Stimulated activated CD4-positive, alpha-beta T cell treated with anti-CD3 and anti-CD28 coated beads, Interleukin-4, amount 100 ng/mL, for 4 hours (primary cell): ENCODE measurements around the gene OR6C68.
"Not testable (repeated sequence)": the region's sequence is repeated elsewhere in the genome, so short reads cannot be mapped to it uniquely, and the experiment has no call there.

Experiments used
- DNase-seq, 2 experiments: peaks; one replicate each; pipeline ENCODE4 v3.0.0-alpha.2; 2020

The OR6C68 gene

DNA sequence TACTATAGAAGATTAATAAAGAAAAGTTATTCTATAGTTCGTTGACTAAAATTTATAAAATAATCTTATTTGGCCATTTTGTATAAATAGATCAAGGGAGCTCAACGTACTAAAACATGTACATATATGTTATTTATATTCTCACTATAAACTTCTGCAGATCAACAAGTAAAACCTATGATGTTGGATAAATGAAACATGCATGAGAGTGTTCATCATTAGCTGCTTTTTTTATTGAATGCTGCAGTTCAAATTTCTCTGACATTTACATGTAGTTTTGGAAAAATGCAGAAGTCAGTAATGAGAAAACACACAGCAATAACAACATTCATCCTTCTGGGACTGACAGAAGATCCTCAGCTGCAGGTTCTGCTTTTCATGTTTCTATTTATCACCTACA lies at the start of gene OR6C68:
Gene OR6C68, plus strand, starts transcription at position 301 of the 400 bp plus-strand sequence. Its CDS starts 0 bp downstream, at position 301.
- DNase-seq: no peak

DNA sequence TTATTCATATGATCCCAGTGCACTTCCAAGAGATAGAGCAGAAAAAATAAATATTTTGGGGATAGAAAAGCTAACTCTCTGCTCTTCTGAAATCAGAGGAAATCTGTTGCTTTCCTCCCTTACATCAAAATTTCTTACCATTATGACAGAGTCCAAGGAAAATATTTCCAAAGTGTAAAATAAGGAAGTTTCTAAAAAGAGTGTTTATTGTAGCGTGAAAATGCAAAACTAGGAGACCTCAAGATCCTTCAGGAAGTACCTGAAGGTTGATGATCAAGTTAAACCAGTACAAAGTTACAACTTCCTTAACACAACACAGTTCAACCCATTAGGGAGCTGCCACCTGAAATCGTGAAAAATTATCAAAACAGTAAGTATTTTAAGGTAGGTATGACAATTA lies 48.4 kb upstream of the OR6C68 start, which contains the start of gene OR6C2:
Gene OR6C2, plus strand, starts transcription at position 301 of the 400 bp plus-strand sequence. CDS start 8,138 bp downstream, outside the sequence.
- DNase-seq: no peak

DNA sequence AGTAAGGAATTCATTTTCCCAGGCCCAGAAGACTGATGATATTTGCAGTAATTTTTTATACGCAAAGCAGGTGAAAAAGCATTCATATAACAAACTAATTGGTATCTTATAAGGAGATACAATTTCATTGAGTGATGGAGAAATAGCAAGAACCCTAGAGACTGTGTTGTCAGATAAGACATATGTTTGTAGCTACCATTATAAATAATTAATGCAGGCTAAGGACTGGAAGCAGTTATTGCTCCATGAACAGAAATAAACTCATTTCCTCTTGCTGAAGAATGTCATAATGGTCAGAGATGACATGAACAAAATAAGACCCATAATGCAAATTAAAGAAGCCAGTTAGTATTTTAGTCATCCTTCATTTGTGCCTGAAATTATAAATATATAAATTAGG lies 46.8 kb upstream of the OR6C68 start:
- DNase-seq: no peak

DNA sequence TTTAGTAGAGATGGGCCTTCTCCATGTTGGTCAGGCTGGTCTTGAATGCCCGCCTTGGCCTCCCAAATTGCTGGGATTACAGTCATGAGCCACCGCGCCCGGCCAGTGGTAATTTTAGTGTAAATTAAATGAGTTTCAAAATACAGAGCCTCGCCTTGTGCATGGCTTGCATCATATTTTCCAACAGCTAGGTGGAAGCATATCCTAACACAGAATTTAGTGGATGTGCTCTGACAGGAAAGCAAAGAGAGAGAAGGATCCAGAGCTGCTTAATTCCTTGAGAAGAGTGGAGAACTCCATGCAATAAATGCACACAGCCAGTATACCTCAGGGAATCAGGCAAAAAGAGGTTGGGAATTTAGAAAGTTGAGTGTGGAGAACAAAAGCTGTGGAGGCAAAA lies 45.9 kb upstream of the OR6C68 start:
- DNase-seq: no peak

DNA sequence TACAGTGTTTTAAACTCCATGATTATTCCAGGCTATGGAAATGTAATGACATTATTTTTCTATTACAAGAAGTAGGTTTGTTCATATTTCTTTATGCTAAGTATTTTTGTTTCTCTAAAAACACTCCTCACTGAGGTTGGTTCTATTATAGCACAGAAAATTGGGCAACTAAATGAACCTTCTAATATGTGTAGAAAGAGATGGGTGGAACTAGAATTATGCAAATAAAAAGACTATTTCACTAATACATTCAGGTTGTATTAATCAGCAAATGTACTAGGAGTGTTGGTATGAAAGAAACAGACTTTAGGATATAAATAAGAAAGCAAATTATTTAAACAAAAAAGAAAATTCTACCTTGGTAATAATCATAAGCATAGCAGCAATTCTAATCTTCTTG lies 43.4 kb upstream of the OR6C68 start:
- no peak for DNase-seq

DNA sequence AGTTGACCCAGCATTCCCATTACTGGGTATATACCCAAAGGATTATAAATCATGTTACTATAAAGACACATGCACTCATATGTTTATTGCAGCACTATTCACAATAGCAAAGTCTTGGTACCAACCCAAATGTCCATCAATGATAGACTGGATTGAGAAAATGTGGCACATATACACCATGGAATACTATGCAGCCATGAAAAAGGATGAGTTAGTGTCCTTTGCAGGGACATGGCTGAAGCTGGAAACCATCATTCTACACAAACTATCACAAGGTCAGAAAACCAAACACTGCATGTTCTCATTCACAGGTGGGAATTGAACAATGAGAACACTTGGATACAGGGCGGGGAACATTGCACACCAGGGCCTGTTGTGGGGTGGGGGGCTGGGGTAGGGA lies 27.3 kb upstream of the OR6C68 start:
- not testable (repeated sequence) for DNase-seq

DNA sequence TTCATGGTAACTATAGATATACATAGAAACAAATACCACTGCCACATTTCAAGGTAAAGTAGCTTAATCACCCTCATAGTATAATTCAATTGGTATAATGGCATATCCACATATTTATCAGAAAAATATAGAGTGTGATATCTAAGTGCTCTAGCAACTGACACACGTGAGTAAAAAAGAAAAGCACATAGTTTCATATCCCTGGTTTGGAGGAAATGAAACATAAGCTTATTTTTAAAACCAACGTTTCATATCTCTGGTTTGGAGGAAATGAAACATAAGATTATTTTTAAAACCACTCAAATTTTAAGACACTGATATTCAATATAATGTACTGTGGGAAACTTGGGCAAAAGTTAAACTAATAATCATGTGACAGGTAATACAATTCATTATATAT lies 24.3 kb upstream of the OR6C68 start:
- DNase-seq: no peak

DNA sequence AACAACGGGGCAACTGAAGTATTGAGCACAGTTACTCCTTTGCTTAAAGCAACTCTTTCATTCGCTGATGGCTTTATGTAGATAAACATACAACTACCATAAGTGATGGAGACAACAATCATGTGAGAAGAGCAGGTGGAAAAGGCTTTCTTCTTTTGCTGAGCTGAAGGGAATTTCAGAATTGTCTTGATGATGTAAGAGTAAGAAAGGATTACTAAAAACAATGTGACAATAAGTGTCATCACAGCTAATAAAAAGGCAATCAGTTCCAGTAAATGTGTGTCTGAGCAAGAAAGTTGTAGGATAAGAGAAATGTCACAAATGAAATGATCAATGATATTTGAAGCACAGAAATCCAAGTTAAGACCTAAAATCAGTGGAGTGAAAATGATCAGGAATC lies 22.9 kb upstream of the OR6C68 start:
- DNase-seq: no peak

DNA sequence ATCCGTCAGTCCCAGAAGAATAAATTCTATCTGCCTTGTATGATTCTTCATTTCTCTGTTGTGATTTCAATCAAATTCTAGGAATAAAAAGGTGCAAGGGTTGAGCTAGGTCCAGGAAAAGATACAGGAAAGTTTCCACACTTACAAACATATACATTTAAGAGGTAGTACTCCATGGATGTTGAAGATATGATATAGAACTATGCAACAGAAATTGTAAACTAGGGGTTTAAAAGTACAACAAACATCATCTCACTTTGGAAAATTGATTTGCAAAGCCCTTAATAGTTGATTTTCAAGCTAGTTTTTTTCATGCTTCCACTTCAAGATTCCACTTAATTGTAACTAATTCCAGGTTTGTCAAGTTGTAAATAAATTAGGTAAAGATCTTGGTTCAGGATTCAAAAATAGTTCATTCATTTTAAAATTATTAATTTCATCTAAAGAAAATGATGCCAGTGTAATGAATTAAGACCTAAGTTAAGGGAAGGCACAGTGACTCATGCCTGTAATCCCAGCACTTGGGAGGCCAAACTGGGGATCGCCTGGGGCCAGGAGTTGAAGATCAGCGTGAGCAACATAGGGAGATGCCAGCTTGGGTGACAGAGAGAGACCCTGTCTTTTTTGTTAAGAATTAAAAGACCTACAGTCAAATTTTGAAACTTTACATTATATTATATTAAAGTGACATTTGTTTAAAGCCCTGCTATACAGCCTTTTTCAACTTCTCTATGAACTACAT lies 21.9 kb upstream of the OR6C68 start, which contains the start of gene OR6C70:
Gene OR6C70, minus strand, starts transcription at position 51 of the 742 bp plus-strand sequence. Its CDS starts 0 bp downstream, at position 51.
- DNase-seq: no peak

DNA sequence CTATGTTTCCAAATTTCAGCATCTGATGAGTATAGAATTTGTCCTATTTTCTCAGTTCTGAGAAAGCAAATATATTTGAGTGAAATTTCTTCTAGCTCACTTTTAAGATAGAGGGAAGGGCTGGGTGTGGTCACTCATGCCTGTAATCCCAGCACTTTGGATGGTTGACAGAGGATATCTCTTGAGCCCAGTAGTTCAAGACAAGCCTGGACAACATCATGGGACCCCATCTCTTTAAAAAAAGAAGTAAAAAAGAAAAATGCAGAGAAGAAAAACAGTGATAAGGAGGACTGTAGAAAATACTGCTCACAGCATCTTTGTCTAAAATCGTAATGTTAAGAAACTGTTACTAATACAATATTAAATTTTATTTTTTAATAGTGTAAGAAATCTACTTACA lies 19.9 kb upstream of the OR6C68 start:
- no peak for DNase-seq

DNA sequence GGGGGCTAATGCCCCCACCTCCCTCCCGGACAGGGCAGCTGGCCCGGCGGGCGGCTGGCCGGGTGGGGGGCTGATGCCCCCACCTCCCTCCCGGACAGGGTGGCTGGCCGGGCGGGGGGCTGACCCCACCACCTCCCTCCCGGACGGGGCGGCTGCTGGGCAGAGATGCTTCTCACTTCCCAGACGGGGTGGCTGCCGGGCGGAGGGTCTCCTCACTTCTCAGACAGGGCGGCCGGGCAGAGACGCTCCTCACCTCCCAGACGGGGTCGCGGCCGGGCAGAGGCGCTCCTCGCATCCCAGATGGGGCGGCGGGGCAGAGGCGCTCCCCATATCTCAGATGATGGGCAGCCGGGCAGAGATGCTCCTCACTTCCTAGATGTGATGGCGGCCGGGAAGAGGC lies 13.0 kb upstream of the OR6C68 start:
- not testable (repeated sequence) for DNase-seq

DNA sequence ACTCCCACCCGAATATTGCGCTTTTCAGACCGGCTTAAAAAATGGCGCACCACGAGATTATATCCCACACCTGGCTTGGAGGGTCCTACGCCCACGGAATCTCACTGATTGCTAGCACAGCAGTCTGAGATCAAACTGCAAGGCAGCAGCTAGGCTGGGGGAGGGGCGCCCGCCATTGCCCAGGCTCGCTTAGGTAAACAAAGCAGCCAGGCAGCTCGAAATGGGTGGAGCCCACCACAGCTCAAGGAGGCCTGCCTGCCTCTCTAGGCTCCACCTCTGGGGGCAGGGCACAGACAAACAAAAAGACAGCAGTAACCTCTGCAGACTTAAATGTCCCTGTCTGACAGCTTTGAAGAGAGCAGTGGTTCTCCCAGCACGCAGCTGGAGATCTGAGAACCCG lies 7.9 kb upstream of the OR6C68 start:
- not testable (repeated sequence) for DNase-seq

DNA sequence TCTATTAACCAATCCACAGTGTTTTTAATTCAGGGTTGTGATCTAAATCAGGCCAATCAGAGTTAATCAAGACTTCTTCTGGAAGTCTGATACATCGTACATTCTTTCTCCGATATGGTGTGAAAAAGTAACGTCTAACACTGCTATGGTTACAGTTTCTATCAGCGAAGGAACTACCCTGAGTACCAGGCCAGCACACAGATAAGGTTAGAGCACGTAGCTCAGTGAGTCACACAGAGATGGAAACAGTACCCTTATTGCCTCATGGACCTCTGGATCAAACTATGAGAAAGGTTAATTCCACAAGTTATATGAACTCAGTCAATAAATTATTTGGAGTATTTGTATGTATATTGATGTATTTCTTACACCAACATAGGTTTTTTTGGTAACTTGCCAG lies 3.3 kb downstream of the OR6C68 start:
- no peak for DNase-seq

DNA sequence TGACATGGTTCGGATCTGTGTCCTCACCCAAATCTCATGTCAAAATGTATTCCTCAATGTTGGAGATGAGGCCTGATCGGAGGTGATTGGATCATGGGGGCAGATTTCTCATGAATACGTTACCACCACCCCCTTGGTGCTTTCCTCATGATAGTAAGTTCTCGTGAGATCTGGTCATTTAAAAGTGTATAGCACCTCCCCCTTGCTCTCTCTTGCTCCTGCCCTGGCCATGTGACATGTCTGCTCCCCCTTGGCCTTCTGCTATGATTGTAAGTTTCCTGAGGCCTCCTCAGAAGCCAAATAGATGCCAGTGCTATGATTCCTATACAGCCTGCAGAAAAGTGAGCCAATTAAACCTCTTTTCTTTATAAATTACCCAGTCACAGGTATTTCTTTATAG lies 7.1 kb downstream of the OR6C68 start:
- DNase-seq: no peak

DNA sequence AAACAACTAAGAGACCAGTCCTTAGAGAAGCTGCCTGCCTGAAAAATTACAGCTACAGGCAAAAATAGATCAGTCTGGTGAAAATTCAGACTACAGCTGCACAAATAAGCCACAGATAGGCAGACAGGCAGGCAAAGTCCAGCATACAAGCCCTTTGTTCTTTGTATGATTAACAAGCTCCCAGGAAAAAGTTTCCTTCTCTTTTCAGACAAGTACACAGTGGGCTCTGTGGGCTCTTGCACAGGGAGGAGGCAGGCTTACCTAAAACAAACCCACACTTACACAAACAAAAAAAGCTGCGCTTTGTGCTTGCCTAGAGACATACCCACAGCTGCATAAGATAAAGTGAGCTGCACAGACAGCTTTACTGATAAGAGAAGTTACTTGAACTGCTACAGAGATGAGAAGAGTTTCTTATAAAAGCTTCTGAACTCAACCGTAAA lies 7.7 kb downstream of the OR6C68 start:
- DNase-seq: no peak

DNA sequence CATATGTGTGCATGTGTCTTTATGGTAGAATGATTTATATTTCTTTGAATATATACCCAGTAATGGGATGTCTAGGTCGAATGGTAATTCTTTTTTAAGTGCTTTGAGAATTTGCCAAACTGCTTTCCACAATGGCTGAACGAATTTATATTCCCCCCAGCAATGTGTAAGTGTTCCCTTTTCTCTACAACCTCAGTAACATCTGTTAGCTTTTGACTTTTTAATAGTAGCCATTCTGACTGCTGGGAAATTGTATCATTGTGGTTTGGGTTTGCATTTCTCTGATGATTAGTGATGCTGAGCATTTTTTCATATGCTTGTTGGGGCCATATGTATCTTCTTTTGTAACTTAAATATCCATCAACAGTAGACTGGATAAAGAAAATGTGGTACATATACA lies 9.4 kb downstream of the OR6C68 start:
- no peak for DNase-seq

DNA sequence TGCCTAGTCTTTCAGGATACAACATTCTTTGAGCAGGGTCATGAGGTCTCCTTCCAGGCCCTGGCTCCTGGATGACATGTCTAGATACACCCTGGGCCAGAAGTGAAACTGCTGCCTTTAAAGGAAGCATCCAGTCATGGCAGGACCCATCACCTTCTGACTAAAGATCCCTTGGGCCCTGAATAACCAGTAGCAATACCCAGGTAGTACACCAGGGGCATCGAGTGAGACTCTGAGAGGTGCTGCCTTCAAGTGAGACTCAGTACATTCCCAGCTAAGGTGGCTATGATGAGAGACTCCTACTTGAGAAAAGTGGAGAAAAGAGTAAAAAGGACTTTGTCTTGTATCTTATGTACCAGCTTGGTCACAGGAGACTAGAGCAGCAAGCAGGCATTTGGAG lies 23.5 kb downstream of the OR6C68 start:
- no peak for DNase-seq

DNA sequence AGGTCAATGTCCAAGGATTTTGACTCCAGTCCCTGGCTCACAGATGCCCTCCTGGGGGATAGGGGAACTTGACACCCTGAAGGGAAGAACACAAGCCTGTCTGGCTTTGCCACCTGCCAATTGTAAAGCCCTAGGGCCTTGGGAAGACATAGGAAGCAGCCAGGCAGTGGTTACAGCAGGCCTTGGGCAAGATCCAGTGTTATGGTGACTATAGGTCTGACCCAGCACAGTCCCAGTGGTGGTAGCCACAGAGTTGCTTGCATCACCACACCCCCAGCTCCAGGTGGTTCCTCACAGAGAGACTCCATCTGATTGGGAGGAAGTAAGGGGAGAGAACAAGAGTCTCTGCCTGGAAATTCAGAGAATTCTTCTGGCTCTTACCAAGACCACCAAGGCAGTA lies 24.2 kb downstream of the OR6C68 start:
- DNase-seq: no peak
